GM23338 (cell line): Measurements from ENCODE around the gene SETBP1. TPM values are rescaled to one million over a fixed set of nuclear protein-coding genes. Genes with fewer than 3 reads are reported as not detected.

Experiments
- ATAC-seq: fragments of 200-7000 bp; cut with Tn5 transposase; 3 replicates; pipeline ENCODE4 v1.9.1; 2020
- DNase-seq: peaks from one replicate; pipeline ENCODE4 v3.0.0-alpha.2; 2015; ENCODE audit warnings: low spot score
- H2AFZ ChIP-seq: fragments of 200-600 bp; sonication (generic); 2 replicates; pipeline ENCODE4 v1.8.0; 2016; ENCODE audit warnings: antibody characterized with exemption, mild to moderate bottlenecking, moderate library complexity
- H3F3A ChIP-seq: fragments of 200-600 bp; sonication (generic); replicated peaks from 2 replicates; pipeline ENCODE4 v1.8.0; 2017; ENCODE audit warnings: antibody characterized with exemption, mixed run types, low read depth
- H3K27ac ChIP-seq: fragments of 200-600 bp; sonication (generic); 2 replicates; pipeline ENCODE4 v1.6.1; 2016; ENCODE audit warnings: low read depth
- H3K27me3 ChIP-seq: fragments of 200-600 bp; sonication (generic); 2 replicates; pipeline ENCODE4 v1.8.0; 2016; ENCODE audit warnings: mild to moderate bottlenecking, mixed run types, moderate library complexity; ENCODE audit not compliant: insufficient read depth
- H3K36me3 ChIP-seq: fragments of 200-600 bp; sonication (generic); 2 replicates; pipeline ENCODE4 v1.8.0; 2016; ENCODE audit warnings: mild to moderate bottlenecking; ENCODE audit not compliant: insufficient read depth
- H3K4me1 ChIP-seq: fragments of 200-600 bp; sonication (generic); 2 replicates; pipeline ENCODE4 v1.8.0; 2016; ENCODE audit warnings: mild to moderate bottlenecking, moderate library complexity; ENCODE audit not compliant: insufficient read depth
- H3K4me2 ChIP-seq: fragments of 200-600 bp; sonication (generic); 2 replicates; pipeline ENCODE4 v1.7.1; 2017; ENCODE audit warnings: mixed run types
- H3K4me3 ChIP-seq: fragments of 200-600 bp; sonication (generic); 2 replicates; pipeline ENCODE4 v1.6.1; 2016; ENCODE audit warnings: mixed run types
- H3K79me2 ChIP-seq: fragments of 200-600 bp; sonication (generic); replicated peaks from 2 replicates; pipeline ENCODE4 v1.8.0; 2017; ENCODE audit warnings: mild to moderate bottlenecking; ENCODE audit not compliant: insufficient read depth
- H3K9me2 ChIP-seq: fragments of 200-600 bp; sonication (generic); 2 replicates; pipeline ENCODE4 v1.8.0; 2017; ENCODE audit not compliant: insufficient read depth
- H4K20me1 ChIP-seq: fragments of 200-600 bp; sonication (generic); replicated peaks from 2 replicates; pipeline ENCODE4 v1.8.0; 2017; ENCODE audit warnings: mild to moderate bottlenecking; ENCODE audit not compliant: insufficient read depth
- H3K27ac Mint-ChIP-seq: 2 replicates; pipeline ENCODE4 v1.8.0; 2020; ENCODE audit warnings: inconsistent platforms, mild to moderate bottlenecking, moderate library complexity, mixed read lengths
- H3K27me3 Mint-ChIP-seq: 3 replicates; pipeline ENCODE4 v1.8.0; 2022; ENCODE audit warnings: low read depth, mild to moderate bottlenecking, moderate library complexity, mixed read lengths, inconsistent platforms; ENCODE audit not compliant: insufficient read depth, poor library complexity
- H3K36me3 Mint-ChIP-seq: 3 replicates; pipeline ENCODE4 v1.8.0; 2021; ENCODE audit warnings: low read depth, mild to moderate bottlenecking, inconsistent platforms, moderate library complexity, mixed read lengths
- H3K4me1 Mint-ChIP-seq: 3 replicates; pipeline ENCODE4 v1.8.0; 2020; ENCODE audit warnings: mild to moderate bottlenecking, inconsistent platforms, mixed read lengths
- H3K4me3 Mint-ChIP-seq: 3 replicates; pipeline ENCODE4 v1.8.0; 2021; ENCODE audit warnings: moderate library complexity, mild to moderate bottlenecking, inconsistent platforms, mixed read lengths
- H3K9me3 Mint-ChIP-seq: 3 replicates; pipeline ENCODE4 v1.8.0; 2020; ENCODE audit warnings: moderate library complexity, mild to moderate bottlenecking, inconsistent platforms, mixed read lengths
- ETS1 ChIP-seq: IDR thresholded peaks from 2 replicates; pipeline ENCODE4 v1.6.1; 2016; ENCODE audit warnings: antibody characterized with exemption
- EZH2 ChIP-seq: fragments of 200-600 bp; sonication (generic); IDR thresholded peaks from one replicate; pipeline ENCODE4 v1.8.0; 2017; ENCODE audit warnings: antibody characterized with exemption, mild to moderate bottlenecking, low read depth; ENCODE audit not compliant: unreplicated experiment
- JUNB ChIP-seq: IDR thresholded peaks from one replicate; pipeline ENCODE4 v1.6.1; 2016; ENCODE audit warnings: antibody characterized with exemption; ENCODE audit not compliant: unreplicated experiment
- NANOG ChIP-seq: IDR thresholded peaks from 2 replicates; pipeline ENCODE4 v1.6.1; 2016; ENCODE audit warnings: antibody characterized with exemption, borderline replicate concordance
- POLR2AphosphoS5 ChIP-seq: IDR thresholded peaks from 2 replicates; pipeline ENCODE4 v1.6.1; 2016; ENCODE audit warnings: antibody characterized with exemption, low read depth
- STAT1 ChIP-seq: IDR thresholded peaks from one replicate; pipeline ENCODE4 v1.6.1; 2016; ENCODE audit warnings: antibody characterized with exemption; ENCODE audit not compliant: unreplicated experiment
- ZNF114 ChIP-seq: fragments of 250-450 bp; sonication (Bioruptor Pico); IDR thresholded peaks from 2 replicates; pipeline ENCODE4 v1.5.0; 2020; ENCODE audit warnings: mild to moderate bottlenecking, moderate library complexity
- ZNF331 ChIP-seq: fragments of 250-450 bp; sonication (Bioruptor Pico); IDR thresholded peaks from 2 replicates; pipeline ENCODE4 v1.5.0; 2020; ENCODE audit warnings: low read depth, mild to moderate bottlenecking, moderate library complexity
- ZNF462 ChIP-seq: fragments of 250-450 bp; sonication (Bioruptor Pico); IDR thresholded peaks from 2 replicates; pipeline ENCODE4 v1.5.0; 2020; ENCODE audit warnings: mild to moderate bottlenecking, moderate library complexity
- polyA plus RNA-seq: library from polyadenylated mRNA; unstranded; fragments of >200 nt; fragmentation: Nextera tagmentation; extraction: Ambion mirVana; gene quantifications from 2 replicates; pipeline ENCODE4 v1.2.1, GENCODE V29; 2016
- total RNA-seq: library from RNA; depleted of rRNA; stranded (reverse); fragments of >200 nt; shearing (Covaris generic); gene quantifications from 2 replicates; pipeline ENCODE4 v1.2.3, GENCODE V29; 2014

The SETBP1 gene
- total and polyA plus RNA-seq, 2 experiments from 2014 or later, result 1.6 to 5.5 TPM

- TF ChIP-seq ZNF462, result no peak
- TF ChIP-seq EZH2, result no peak
- no peak for TF ChIP-seq JUNB
- TF ChIP-seq POLR2AphosphoS5, result no peak
- no peak for TF ChIP-seq ZNF114 (CRISPR knock-in tag)
- no peak for TF ChIP-seq STAT1
These were observed 432.0 kb downstream of the SETBP1 start (continued) for GRCh38 chr18:45112682-45113081.

- ATAC-seq (no peak), DNase-seq (no peak)
- H4K20me1 ChIP-seq, result no peaks in the 10 kb centered on the region
- no peaks in the 10 kb centered on the region for H3K4me1 ChIP-seq
- H3K27me3 ChIP-seq, result no peaks in the 10 kb centered on the region
- peaks cover 3% of the 10 kb centered on the region; the same call in 1 of the 2 replicates for H3K9me2 ChIP-seq
- Mint-ChIP-seq H3K9me3 (no peaks in the 10 kb centered on the region), H3K4me3 (no peak overlapping the region), H3K27me3 (no peaks in the 10 kb centered on the region), H3K36me3 (no peaks in the 10 kb centered on the region), H3K4me1 (no peaks in the 10 kb centered on the region), H3K27ac (no peak overlapping the region)
- H3F3A ChIP-seq, result no peaks in the 10 kb centered on the region
- no peaks in the 10 kb centered on the region for H3K36me3 ChIP-seq
- H2AFZ ChIP-seq, result no peak overlapping the region; the same call in 1 of the 2 replicates
- no peak overlapping the region for H3K4me2 ChIP-seq
- no peak overlapping the region for H3K27ac ChIP-seq
- no peak overlapping the region for H3K4me3 ChIP-seq
- H3K79me2 ChIP-seq, result no peaks in the 10 kb centered on the region
- TF ChIP-seq ZNF462 (no peak), NANOG (no peak), POLR2AphosphoS5 (no peak), ZNF331 (CRISPR knock-in tag) (no peak), ETS1 (no peak), EZH2 (no peak), STAT1 (no peak), JUNB (no peak), ZNF114 (CRISPR knock-in tag) (no peak)
These were observed 435.4 kb downstream of the SETBP1 start for GRCh38 chr18:45116116-45116515.
